GM15510 (cell line): ENCODE measurements around the gene ARL1.
A peak's percentile ranks its signal among the peaks of the same experiment; 100 is the strongest.

Experiments used
- POLR2A ChIP-seq: IDR thresholded peaks from 3 replicates; pipeline ENCODE4 v1.6.1; 2011; ENCODE audit warnings: borderline replicate concordance; ENCODE audit not compliant: insufficient read length; ENCODE audit errors: extremely low read depth

The ARL1 gene

DNA sequence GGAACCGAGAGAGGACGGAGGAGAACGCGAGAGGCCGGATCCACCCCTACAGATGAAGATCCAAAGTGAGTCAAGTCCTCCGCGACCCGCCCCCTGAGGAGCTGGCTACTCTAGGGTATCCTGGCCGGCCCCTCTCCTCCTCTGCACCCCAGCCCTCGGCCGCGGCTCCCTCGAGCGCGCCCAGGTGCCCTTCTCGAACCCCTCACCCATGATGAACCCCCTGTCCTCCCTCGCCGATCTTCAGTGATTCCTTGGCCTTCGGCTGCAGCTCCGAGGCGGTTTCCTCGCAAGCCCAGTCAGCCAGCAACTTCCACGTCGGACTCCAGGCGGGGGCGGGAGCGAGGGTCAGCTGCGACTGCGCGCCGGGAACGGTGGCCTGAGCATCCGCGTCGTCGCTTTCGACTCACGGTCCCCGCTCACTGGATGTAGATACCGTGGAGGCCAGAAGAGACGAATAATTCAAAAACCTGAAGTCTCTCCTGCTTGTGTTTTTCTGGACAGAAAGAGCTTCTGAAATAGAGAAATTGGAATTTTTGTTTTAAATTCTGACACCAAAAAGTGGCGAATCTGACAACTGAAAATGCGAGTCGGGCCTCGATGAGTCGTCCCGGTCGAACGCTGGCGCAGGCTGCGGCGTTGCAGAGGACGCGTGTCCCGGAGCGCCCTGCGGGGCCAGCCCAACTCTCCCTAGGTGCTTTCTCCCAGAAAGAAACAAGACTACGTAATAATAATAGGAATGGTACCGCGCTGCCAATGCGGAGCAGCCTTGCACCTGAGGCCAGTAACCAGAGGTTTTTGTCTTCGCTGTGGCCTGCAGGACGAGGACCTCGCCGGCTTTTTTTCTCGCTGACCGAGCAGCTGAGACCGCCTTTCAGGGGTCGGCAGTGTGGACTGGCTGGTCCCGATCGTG, at the start of gene ARL1:
ARL1 (minus strand) TSS at position 337 of the 910 bp plus-strand sequence; CDS start at position 210, 127 bp downstream.
- TF ChIP-seq POLR2A = peak; percentile 78

DNA sequence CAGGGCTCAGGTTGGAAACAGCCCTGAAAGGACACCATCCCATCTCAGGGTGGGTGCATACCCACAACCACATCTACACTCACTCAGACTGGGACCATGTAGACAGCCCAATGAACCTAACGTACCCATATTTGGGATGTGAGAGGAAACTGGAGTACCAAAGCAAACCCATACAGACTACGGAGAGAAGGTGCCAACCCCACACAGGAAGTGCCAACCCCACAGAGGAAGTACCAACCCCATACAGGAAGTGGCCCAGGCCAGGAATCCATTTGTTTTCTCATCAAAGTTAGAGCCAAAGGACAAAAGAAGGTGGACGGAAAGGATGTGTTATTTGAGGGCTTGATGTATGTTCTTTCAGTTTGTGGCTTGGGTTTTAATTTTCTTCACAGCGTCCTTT, 48.1 kb upstream of the ARL1 start:
- TF ChIP-seq POLR2A = no peak

GRCh38 chr12:101441461-101442224, 34.1 kb upstream of the ARL1 start:
- no peak for TF ChIP-seq POLR2A

DNA sequence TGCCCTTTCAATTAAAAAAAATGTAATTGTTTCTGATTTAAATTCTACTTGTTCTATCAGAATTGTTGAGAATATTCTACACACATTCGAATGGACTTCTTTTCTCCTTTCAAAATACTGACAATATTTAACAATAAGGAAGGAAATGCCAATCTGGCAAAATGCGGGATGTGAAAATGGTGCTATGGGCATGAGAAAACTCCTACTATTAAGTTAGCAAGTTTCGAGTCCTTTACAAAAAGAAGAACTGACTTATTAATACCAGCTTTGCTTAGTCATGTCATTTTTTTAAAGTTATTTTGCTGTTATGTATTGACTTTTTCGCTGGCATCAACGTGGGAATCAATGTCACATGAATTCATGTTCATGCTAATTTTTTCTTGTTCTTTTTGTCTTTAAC, 31.7 kb upstream of the ARL1 start:
- no peak for TF ChIP-seq POLR2A

DNA sequence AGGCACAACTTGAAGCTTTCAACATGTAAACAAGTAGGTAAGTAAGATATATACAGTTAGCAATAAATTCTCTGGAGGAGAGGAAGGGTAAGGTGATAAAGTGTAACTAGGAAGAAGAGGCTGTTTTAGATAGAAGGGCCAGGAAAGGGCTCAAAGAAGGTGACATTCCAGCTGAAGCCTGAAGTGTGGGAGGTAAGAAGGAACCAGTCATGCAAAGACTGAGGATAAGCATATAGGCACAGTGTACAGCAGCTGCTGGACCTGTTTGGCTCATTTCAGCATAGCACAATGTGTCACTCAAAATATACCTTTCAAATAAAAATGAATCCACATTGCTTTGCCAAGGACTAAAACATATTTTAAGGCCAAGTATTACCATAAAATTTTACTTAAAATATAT, 28.6 kb upstream of the ARL1 start:
- TF ChIP-seq POLR2A = no peak

DNA sequence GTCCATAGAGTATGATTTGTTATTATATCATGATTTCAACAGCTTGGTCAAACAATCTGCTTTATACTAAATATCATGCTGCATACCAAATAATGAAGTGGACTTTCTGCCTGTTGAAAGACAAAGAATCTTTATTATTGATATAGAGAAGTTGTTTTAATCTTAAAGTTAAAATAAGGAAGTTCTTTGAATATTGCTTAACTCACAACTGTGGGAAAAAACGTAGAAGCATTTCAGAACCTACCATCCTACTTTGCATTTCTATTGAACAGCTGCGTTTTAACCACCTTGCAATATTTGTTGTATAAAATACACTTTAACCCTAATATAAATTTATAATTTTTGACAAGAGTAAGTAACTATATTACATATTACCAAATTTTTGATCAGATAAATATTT, 22.9 kb upstream of the ARL1 start:
- TF ChIP-seq POLR2A = no peak

GRCh38 chr12:101424620-101425019, 17.0 kb upstream of the ARL1 start:
- TF ChIP-seq POLR2A = no peak

DNA sequence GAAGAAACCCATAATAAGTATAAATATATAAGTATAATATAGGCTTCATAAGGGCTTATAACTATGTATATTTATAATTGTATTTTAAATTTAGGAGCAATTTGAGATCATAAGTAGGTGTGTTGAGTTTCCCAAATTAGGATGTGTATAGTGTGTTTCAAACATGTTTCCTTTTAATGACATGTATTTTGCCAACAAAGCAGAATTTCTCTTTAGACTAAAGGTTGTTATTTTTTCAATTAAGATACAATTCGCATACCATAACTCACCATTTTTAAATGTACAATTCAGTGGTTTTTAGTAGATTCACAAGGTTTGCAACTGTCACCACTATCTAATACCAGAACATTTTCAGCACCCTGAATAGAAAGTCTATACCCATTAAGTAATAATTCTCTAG, 7.7 kb upstream of the ARL1 start:
- TF ChIP-seq POLR2A = no peak

- TF ChIP-seq POLR2A = no peak
Observed at GRCh38 chr12:101414533-101415119, 7.1 kb upstream of the ARL1 start.

GRCh38 chr12:101407049-101407435, 530 bp downstream of the ARL1 start:
- no peak for TF ChIP-seq POLR2A

GRCh38 chr12:101379149-101379548, 28.4 kb downstream of the ARL1 start:
- TF ChIP-seq POLR2A = no peak

GRCh38 chr12:101375573-101375972, 32.0 kb downstream of the ARL1 start:
- no peak for TF ChIP-seq POLR2A

DNA sequence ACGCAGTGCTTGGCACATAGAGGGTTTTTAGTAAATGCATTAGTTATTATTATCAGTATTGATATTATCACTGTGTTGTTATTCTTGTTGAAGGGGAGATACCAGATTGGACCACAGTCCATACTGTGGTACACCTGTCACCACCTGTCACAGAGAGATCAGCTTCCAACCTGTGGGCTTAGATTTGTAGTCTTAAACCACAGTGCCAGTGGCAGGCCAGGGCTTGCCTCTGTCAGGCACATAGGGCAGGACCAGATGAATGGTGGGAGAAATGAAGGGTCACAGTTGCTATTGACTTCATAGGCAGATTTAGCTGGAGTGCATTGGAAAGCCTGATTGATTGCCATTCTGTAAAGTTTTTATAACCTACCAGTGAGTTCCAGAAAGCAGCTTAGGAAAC, 35.1 kb downstream of the ARL1 start:
- TF ChIP-seq POLR2A = no peak

DNA sequence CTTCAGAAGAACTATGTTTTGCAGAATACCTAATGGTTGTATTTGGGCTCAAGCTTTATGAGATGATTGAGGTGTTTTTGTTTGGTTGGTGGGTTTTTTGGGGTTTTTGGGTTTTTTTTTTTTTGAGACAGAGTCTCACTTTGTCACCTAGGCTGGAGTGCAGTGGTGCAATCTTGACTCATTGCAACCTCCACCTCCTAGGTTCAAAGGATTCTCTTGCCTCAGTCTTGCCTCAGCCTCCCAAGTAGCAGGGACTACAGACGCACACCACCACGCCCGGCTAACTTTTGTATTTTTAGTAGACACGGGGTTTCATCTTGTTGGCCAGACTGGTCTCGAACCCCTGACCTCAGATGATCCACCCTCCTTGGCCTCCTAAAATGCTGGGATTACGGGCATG, 39.6 kb downstream of the ARL1 start:
- TF ChIP-seq POLR2A = no peak

GRCh38 chr12:101361455-101361854, 46.1 kb downstream of the ARL1 start:
- no peak for TF ChIP-seq POLR2A

- TF ChIP-seq POLR2A = no peak
Observed at GRCh38 chr12:101356794-101357193, 50.8 kb downstream of the ARL1 start.

DNA sequence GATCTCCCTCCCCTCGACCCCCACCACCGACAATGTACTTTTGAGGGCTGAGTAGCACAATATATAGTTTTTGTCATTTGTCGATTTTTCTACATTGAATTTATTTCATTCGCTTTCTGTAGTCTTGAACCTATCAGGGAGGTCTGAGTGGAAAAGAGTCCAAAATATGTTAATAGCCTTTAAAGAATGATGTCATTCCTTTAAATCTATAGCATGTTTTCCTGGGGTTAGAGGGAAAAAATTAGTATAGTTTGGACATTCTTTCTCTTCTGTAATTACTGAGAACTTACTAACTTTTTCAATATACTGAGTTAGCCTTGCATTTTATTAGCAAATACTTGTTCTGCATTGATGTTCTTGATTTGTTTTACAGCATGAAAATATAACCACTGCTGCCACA, 55.9 kb downstream of the ARL1 start:
- no peak for TF ChIP-seq POLR2A

- no peak for TF ChIP-seq POLR2A
Observed at GRCh38 chr12:101343893-101344292, 63.7 kb downstream of the ARL1 start.
